Dermis microvascular lymphatic vessel endothelial cell (primary cell): ENCODE data around the gene SLC29A2. TPM values are rescaled to one million over a fixed set of nuclear protein-coding genes. Genes with fewer than 3 reads are reported as not detected.
"Not testable (repeated sequence)": the region's sequence is repeated elsewhere in the genome, so short reads cannot be mapped to it uniquely, and the experiment has no call there.

Source experiments
- DNase-seq, 2 donors: peaks; one replicate each; pipeline versions ENCODE4 v3.0.0 to v3.0.0-alpha.2; 2010; ENCODE audit warnings: low read depth in 2 of 2
- total RNA-seq: library from RNA; depleted of rRNA; stranded (reverse); fragments of >200 nt; gene quantifications from 2 replicates; pipeline ENCODE4 v1.2.1, GENCODE V29; 2014

The SLC29A2 gene
- total RNA-seq, 1 donor from 2014 or later: 0.77 TPM

DNA sequence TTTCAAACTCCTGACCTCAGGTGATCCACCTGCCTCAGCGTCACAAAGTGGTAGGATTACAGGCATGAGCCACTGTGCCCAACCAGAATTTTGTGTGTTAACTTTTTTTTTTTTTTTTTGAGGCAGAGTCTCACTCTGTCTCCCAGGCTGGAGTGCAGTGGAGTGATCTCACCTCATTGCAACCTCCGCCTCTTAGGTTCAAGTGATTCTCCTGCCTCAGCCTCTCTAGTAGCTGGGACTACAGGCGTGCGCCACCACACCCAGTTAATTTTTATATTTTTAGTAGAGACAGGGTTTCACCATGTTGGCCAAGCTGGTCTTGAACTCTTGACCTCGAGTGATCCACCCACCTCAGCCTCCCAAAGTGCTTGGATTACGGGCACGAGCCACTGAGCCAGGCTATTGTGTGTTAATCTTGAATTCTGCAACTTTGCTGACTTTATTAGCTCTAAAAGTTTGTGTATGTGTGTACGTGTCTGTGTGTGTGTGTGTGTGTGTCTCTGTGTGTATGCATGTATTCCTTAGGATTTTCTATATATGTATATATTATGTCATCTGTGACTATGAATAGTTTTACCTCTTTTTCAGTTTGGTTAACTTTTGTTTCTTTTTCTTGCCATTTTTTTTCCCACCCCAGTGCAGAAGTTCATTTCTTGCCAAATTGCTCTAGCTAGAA lies 20.9 kb downstream of the SLC29A2 start:
- not testable (repeated sequence) for DNase-seq

- no peak for DNase-seq
Measured at GRCh38 chr11:66349084-66349386, 22.5 kb downstream of the SLC29A2 start.

- peak; percentile 91 to 92 for DNase-seq
Measured at GRCh38 chr11:66347425-66348276, 23.9 kb downstream of the SLC29A2 start, which contains the start of gene B4GAT1. B4GAT1 (minus strand) TSS chr11:66347629; CDS start chr11:66347545, 84 bp downstream.

GRCh38 chr11:66346476-66347424 lies 24.8 kb downstream of the SLC29A2 start:
- DNase-seq: peak in 1 of 2 donors; percentile 25

GRCh38 chr11:66345316-66345649 lies 26.3 kb downstream of the SLC29A2 start:
- no peak for DNase-seq

GRCh38 chr11:66344550-66345315 lies 26.8 kb downstream of the SLC29A2 start, which contains the start of gene BRMS1:
BRMS1 (minus strand) TSS chr11:66345104; CDS start chr11:66342234, 2,870 bp downstream.
- DNase-seq: peak; percentile 96 to 98

- DNase-seq: no peak
Measured at GRCh38 chr11:66343176-66343575, 28.4 kb downstream of the SLC29A2 start.

GRCh38 chr11:66341502-66342126 lies 29.9 kb downstream of the SLC29A2 start:
- DNase-seq: no peak

- no peak for DNase-seq
Measured at GRCh38 chr11:66340596-66341501, 30.7 kb downstream of the SLC29A2 start.

DNA sequence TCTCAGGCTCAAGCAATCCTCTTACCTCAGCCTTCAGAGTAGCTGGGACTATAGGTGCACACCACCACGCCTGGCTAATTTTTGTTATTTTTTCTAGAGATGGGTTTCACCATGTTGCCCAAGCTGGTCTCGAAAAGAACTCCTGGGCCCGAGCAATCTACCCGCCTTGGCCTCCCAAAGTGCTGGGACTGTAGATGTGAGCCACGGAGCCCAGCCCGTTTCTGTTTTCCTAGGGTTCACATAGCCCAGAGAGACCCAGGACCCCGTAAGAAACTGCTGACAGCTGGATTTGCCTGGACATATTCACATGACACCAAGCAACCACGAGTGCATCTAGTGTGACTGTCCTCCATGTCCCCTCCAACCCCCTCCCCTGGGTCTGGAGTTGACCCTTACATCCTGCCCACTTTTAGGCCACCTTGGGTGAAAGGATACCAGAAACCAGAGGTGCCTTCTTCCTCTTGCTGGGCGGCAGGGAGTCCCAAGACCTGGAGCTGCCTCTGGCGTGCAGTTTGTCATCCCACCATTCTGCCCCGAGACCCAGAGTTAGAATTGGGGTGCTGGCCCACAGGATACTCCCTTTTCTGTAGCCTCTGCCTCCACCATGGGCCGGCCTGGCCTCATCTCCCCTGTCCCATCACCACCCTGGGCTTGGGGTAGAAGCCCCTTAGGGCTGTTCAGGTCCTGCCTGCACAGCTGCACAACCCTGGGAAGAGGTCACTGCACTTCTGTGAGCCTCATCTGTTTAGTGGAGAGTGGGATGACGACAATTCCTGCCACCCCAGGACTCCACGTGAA lies 31.7 kb downstream of the SLC29A2 start:
- DNase-seq: no peak

- DNase-seq: no peak
Measured at GRCh38 chr11:66339162-66339675, 32.3 kb downstream of the SLC29A2 start.

DNA sequence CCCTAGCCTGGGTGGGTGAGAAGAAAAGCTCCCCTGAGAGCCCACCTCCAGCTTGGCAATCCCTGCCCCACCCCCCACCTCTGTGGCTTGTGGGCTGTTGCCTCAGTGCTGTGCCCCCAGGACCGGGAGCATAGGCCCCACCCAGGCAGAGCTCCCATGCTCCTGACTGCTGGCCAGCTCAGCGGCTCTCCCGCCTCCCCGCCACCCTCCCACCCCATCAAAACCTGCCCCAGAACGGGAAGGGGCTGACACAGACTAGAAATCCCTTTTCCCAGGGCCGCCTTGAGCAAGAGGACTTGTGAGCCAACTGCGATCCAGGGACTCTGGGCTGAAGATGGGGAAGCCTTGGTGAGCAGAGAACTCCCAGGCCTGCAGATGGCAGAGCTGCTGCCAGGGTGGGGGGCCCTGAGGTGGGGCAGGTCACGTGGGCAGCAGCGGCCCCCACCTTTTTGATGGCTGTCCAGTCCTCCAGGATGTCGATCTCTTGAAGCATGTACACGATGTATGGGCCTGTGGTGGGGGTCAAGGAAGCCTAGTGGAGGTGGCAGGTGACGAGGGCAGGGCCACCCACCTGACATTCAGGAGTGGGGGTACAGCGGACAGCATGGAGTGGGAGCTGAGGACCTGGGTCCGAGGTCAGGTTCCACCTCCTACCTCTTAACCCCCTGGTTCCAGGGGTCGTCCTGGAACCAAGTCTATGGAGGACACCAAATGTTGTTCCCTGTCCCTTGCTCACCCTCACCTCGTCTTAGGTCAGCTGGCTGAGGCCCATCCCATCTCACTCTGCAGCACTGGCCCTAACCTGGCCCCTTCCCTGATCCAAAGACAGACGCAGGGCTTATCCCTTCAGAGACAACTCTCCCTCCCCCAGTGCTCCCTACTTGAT lies 33.0 kb downstream of the SLC29A2 start:
- DNase-seq: no peak

DNA sequence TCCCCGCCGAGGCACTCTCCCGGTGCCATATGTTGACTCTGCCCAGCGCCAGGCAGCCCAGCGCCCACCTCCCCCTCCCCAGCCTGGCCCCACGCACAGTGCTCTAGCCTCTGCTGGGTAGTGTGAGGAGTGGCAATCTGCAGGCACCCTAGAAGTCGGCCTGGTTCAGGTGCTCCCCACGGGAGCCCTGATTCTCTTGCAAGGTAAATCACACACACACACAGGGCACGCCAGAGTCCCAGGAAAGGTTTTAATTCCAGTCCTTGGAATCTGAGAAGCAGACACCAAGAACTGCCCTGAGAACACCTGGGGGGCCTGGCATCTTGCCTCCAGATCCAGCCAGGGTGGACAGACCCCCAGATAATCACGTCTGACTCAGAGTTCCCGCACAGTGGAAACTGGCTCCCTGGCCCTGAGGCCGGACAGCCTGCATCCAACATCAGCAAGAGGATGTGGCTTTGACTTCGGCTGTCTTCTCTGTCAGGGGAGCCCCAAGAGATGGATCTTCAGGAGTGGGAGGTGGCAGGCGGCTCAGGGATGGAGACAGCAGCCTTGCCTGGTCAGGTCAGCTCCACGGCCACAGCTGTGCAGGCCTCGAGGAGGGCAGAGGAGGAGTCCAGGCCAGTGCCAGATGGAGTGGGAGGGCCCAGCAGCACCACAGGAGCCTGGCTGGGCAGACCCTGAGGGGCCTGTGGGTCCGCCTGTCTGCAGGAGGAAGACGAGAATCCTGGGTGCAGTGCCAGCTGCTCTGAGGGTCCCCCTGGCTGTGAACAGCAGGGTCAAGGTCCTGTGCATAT lies 34.3 kb downstream of the SLC29A2 start:
- no peak for DNase-seq

DNA sequence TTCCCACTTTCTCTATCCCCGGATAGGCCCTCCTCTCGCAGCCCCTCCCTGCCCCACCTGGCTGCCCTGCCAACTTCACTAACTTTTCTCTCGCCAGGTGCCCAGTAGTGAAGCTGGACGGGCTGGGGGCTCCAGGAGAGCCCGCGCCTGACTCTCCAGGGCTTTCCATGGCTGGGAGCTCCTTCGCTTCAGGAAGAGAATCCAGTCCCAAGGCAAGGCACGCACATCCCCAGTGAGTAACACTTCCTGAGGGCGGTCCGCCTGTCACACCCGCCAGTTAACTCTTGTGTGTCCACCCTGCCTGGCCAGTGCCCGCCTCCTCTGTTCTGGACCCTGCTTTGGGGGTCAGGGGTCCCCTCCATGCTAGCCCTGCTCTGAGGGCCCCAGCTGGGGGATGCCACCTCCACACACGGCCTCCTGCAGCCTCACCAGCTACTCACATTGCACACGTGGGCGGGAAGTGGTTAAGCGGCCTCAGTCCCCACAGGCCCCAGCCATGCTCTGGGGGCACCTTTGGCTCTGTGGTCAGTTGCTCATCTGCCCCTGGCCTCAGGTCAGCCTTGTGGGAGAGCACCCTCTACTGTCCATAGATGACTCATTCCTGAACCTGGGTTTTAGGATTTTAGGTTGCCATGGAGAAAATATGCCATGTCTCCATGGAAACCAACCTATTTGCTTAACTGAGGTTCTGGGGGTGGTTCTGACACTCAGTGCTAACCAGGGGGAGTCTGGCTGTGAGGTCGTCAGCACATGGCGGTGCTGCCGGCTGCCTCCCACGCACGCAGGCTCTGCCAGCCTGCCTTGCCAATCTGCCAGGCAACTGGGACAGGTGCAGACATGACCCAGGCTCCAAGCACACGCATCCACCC lies 35.1 kb downstream of the SLC29A2 start, which contains the start of gene RIN1:
TSS of gene RIN1 (minus strand) at position 201 of the 869 bp plus-strand sequence. CDS start at position 169, 32 bp downstream.
- peak; percentile 89 to 90 for DNase-seq

DNA sequence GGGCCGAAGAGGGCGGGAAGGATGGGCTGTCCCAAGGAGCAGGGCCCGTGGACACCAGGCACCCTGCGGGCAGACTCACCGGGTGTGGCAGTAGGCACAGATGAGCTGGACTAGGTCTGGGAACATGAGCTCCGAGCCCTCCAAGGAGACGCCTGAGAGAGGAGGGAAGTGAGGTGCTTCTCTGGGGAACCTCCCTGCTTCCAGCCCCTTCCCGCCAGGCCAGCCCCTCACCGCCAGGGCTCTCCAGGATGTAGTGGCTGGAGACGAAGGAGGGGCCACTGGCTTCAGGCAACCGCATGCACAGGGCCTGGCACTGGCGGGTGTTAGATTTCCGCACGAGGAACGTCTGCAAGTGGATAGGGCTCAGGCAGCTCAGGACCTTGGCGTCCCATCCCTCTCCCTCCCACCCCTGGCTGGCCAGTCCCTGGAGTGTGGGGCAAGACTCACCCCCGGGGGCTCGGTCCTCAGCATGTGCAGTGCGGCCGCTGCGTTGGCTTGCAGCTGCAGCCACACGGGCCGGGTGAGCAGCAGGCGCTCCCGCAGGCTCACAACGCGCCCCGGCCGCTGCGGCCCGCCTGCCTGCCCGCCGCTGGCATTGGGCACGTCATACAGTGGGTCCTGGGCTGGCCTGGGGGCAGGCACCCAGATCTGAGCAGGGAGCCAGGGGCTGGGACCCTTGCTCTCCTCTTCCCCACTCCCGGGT lies 35.9 kb downstream of the SLC29A2 start:
- peak in 1 of 2 donors; percentile 46 for DNase-seq
